HG02571 (cell line): ENCODE results near the gene KRTAP20-3.

Experiments
- ATAC-seq: cut with Tn5 transposase; IDR thresholded peaks from one replicate; pipeline ENCODE4 v1.9.1; 2021; ENCODE audit warnings: mild to moderate bottlenecking, moderate library complexity; ENCODE audit not compliant: unreplicated experiment

KRTAP20-3 gene

DNA sequence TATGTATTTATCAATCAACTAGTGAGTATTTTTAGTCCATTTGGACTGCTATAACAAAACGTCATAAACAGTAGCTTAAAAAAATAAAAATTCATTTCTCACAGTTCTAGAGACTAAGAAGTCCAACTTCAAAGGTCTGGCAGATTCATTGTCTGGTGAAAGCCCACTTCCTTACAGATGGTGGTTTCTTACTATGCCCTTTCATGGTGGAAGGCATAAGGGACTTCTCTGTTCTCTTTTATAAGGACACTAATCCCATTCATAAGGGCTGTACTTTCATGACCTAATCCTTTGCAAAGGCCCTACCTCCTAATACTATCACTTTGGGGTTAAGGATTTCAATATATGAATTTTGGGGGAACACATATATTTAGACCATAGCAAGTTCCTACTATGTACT, 37.9 kb downstream of the KRTAP20-3 start:
- no peak for ATAC-seq

DNA sequence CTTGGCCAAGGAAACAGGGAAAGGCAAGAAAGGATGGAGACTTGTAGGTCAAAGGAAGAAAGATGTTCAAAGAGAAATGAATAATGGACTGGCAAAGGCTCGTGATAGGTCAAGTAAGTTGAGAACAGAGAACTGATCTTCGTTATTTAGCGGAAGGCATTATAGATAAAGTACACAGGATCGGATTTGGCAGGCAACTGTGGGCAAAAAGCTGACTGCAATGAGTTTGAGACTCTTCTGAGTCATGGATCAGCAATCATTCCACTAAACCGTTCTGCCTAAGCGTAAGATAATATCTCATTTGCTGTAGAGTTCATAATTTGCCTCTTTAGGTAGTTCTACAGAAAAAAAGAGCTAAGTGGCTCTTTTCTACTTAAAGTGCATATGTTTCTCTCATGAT, 41.8 kb downstream of the KRTAP20-3 start:
- ATAC-seq: no peak

DNA sequence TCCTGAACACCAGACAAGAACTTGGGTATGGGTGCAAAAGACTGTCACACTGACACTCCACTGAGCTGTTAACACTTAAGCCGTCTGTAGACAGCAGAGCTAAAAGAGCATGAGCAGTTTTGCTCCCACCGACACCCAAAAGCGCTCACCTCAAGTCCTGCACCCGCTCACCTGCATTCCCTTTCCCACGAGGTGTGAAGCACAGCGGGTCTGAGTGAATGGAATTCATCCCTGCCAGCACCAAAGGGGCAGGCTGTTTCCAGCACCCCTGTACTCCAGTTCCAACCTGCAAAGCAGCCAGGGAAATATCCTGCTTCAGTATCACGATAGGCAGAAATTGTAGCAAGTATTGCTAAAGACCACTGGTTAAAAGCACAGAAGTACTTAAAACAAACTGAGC, 47.2 kb downstream of the KRTAP20-3 start:
- no peak for ATAC-seq
